ENCODE measurements around the gene PTGER3.

DNA sequence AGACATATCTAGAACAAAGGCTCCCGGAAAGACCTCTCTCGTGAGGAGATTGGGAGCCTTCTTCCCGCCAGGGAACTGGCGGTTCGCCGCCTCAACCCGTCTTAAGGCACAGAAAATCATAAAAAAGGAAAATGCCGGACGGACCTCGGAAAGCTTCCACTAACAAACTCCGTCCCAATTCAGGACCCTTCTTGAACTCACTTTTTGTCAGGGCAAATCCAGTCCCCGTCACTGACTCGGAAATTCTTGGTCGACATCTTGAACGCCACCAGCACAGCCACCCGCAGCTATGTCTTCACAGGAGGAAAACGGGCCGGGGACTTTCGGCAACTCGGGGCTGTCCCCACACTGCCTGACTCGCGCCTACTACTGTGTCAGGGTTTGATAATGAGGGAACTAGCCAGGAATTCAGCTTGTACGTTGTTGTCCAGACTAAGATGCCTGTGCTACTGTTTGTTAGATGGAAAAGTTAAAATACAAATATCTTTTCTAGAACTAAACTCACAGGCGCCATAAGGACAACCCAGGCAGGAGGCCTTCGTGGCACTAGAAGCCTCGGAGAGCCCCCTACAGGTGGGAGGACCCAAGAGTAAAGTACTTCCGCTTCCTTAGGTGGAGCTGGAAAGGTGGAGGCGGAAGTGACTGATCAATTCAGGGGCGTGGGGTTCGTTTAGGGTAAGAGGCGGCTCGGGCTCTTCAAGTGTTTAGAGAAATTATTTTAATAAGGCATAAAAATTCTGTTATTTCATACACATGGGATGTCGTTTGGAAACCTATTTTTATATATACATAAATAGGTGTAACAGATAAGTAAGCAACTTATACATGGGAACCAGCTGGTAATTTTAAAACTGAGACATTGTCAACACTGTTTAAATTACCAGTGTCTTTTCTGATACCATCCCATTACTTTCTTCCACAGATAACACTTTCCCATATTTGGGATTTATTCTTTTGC, 33.4 kb upstream of the PTGER3 start, which contains the start of gene ZRANB2:
- TF ChIP-seq, protein P1, sequence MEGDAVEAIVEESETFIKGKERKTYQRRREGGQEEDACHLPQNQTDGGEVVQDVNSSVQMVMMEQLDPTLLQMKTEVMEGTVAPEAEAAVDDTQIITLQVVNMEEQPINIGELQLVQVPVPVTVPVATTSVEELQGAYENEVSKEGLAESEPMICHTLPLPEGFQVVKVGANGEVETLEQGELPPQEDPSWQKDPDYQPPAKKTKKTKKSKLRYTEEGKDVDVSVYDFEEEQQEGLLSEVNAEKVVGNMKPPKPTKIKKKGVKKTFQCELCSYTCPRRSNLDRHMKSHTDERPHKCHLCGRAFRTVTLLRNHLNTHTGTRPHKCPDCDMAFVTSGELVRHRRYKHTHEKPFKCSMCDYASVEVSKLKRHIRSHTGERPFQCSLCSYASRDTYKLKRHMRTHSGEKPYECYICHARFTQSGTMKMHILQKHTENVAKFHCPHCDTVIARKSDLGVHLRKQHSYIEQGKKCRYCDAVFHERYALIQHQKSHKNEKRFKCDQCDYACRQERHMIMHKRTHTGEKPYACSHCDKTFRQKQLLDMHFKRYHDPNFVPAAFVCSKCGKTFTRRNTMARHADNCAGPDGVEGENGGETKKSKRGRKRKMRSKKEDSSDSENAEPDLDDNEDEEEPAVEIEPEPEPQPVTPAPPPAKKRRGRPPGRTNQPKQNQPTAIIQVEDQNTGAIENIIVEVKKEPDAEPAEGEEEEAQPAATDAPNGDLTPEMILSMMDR (IDR thresholded peaks at IDR 0.05): peak; percentile 36 to 75 (median 66)
- TF ChIP-seq POLR2A (IDR thresholded peaks at IDR 0.05): peak in 3 of 4 donors; percentile 47 to 72 (median 50)
